KMS-11 (cell line): ENCODE results near the gene KPNA6.
"Not testable (repeated sequence)": the region's sequence is repeated elsewhere in the genome, so short reads cannot be mapped to it uniquely, and the experiment has no call there.

Experiments
- H2AFZ ChIP-seq: fragments of 200-600 bp; sonication (generic); 2 replicates; pipeline ENCODE4 v1.6.1; 2016; ENCODE audit warnings: antibody characterized with exemption, mixed run types, low read depth
- H3K27ac ChIP-seq: fragments of 200-600 bp; sonication (generic); 2 replicates; pipeline ENCODE4 v1.6.1; 2016; ENCODE audit warnings: mild to moderate bottlenecking, mixed run types
- H3K27me3 ChIP-seq: fragments of 200-600 bp; sonication (generic); 2 replicates; pipeline ENCODE4 v1.6.1; 2017; ENCODE audit warnings: mild to moderate bottlenecking, low read depth, mixed run types, moderate library complexity; ENCODE audit not compliant: insufficient read depth
- H3K36me3 ChIP-seq: fragments of 200-600 bp; sonication (generic); 2 replicates; pipeline ENCODE4 v1.6.1; 2017; ENCODE audit warnings: mild to moderate bottlenecking, mixed run types; ENCODE audit not compliant: insufficient read depth
- H3K4me1 ChIP-seq: fragments of 200-600 bp; sonication (generic); 2 replicates; pipeline ENCODE4 v1.6.1; 2016; ENCODE audit warnings: mild to moderate bottlenecking, low read depth, mixed run types; ENCODE audit not compliant: poor library complexity, severe bottlenecking
- H3K4me2 ChIP-seq: fragments of 200-600 bp; sonication (generic); 2 replicates; pipeline ENCODE4 v1.7.0; 2016; ENCODE audit warnings: mild to moderate bottlenecking, mixed run types
- H3K4me3 ChIP-seq: fragments of 200-600 bp; sonication (generic); IDR thresholded peaks from 2 replicates; pipeline ENCODE4 v1.6.1; 2017; ENCODE audit warnings: low read depth, low read length, mixed read lengths; ENCODE audit not compliant: insufficient read depth
- H3K79me2 ChIP-seq: fragments of 200-600 bp; sonication (generic); 2 replicates; pipeline ENCODE4 v1.6.1; 2016; ENCODE audit warnings: low read depth, mixed run types; ENCODE audit not compliant: insufficient read depth
- H3K9ac ChIP-seq: fragments of 200-600 bp; sonication (generic); 2 replicates; pipeline ENCODE4 v1.6.1; 2016; ENCODE audit warnings: mild to moderate bottlenecking, mixed run types
- H4K20me1 ChIP-seq: fragments of 200-600 bp; sonication (generic); 2 replicates; pipeline ENCODE4 v1.6.1; 2016; ENCODE audit warnings: mild to moderate bottlenecking, mixed run types; ENCODE audit not compliant: insufficient read depth
- TF ChIP-seq, protein P1 (sequence below): fragments of 200-600 bp; sonication (generic); conservative IDR thresholded peaks from 2 replicates; pipeline ENCODE4 v1.6.1; 2017; ENCODE audit warnings: low read depth, mild to moderate bottlenecking, antibody characterized with exemption, low read length, moderate library complexity, mixed read lengths

Gene KPNA6

DNA sequence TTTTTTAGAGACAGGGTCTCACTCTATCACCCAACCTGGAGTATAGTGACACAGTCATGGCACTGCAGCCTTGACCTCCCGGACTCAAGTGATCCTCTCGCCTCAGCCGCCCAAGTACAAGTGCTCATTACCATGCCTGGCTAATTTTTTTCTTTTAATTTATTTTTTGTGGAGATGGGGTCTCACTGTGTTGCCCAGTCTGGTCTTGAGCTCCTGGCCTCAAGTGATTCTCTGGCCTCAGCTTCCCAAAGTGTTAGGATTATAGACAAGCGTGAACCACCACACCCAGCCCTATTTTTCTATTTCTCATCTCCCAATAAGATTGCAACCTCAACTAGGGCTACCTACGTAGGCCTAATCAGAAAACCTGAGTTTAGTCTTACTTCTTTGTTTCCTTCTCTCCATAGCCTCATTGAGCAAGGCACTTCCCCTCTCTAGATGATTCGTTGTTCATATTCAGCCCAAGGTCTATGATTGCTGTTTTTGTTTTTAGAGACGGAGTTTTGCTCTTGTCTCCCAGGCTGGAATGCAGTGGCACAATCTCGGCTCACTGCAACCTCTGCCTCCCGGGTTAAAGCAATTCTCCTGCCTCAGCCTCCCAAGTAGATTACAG lies 1.1 kb upstream of the KPNA6 start:
- Histone ChIP-seq H3K4me3 (no peak overlapping the region), H2AFZ (peak overlapping the region; percentile 77; the same call in 1 of the 2 replicates), H3K27me3 (no peaks in the 10 kb centered on the region), H3K79me2 (peaks cover 40% of the 10 kb centered on the region), H3K27ac (no peak overlapping the region), H4K20me1 (peaks cover 2% of the 10 kb centered on the region; the same call in 1 of the 2 replicates), H3K36me3 (no peaks in the 10 kb centered on the region), H3K9ac (no peak overlapping the region), H3K4me1 (peaks cover 22% of the 10 kb centered on the region), H3K4me2 (no peak overlapping the region; the same call in 1 of the 2 replicates)
- TF ChIP-seq, protein P1, sequence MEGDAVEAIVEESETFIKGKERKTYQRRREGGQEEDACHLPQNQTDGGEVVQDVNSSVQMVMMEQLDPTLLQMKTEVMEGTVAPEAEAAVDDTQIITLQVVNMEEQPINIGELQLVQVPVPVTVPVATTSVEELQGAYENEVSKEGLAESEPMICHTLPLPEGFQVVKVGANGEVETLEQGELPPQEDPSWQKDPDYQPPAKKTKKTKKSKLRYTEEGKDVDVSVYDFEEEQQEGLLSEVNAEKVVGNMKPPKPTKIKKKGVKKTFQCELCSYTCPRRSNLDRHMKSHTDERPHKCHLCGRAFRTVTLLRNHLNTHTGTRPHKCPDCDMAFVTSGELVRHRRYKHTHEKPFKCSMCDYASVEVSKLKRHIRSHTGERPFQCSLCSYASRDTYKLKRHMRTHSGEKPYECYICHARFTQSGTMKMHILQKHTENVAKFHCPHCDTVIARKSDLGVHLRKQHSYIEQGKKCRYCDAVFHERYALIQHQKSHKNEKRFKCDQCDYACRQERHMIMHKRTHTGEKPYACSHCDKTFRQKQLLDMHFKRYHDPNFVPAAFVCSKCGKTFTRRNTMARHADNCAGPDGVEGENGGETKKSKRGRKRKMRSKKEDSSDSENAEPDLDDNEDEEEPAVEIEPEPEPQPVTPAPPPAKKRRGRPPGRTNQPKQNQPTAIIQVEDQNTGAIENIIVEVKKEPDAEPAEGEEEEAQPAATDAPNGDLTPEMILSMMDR, result no peak

DNA sequence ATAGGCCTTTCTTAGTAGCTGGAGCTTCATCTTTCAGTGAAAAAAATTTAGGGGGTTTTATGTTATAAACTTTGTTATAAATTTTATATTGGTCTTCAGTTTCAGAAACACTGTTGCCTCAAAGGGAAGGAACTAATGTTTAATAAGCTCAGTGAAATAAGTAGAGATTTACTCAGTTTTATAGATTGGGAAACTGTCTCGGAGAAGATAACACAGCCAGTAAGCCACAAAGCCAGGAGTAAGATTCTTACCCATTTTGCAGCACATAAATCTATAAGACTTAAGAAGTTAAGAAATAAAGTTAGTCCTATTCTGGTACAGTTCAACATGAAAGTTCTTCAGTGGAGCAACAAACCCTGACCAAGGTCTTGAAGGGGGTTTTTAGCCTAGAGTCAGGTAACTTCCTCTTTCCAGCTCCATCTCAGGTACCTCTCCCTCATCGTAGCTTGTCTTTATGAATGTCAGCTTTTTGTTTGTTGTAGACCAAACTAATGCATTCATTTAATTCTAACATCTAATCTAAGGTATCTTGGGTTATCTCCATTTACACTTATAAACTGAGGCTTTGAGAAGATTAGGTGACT lies 3.3 kb downstream of the KPNA6 start:
- TF ChIP-seq, protein P1, result no peak
- Histone ChIP-seq H3K27me3 (no peaks in the 10 kb centered on the region), H2AFZ (no peak overlapping the region), H3K4me1 (peaks cover 34% of the 10 kb centered on the region), H3K4me2 (no peak overlapping the region), H3K9ac (no peak overlapping the region), H3K27ac (no peak overlapping the region), H4K20me1 (peaks cover 4% of the 10 kb centered on the region), H3K36me3 (no peaks in the 10 kb centered on the region), H3K79me2 (peaks cover 81% of the 10 kb centered on the region), H3K4me3 (no peak overlapping the region)

DNA sequence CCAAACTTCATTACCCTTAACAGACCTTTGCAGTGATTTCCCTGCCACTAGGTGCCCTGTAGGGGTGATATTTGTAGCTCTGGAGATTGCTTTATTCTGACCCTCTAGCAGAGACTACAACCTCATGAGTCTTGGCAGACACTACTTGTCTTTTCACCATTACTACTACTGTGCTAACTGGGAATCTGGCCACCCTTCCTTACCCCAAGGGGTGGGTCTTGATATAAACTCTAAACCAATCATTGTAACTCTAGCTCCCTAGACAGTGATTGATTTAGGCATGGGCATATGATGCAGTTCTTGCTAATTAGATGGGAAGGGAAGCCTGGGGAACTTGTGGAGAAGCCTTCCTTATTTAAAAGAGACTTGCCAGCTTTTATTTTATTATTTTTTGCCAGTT lies 3.9 kb downstream of the KPNA6 start:
- H3K27me3 ChIP-seq, result no peaks in the 10 kb centered on the region
- no peak overlapping the region for H3K9ac ChIP-seq
- TF ChIP-seq, protein P1, result no peak
- H3K27ac ChIP-seq, result no peak overlapping the region
- peaks cover 4% of the 10 kb centered on the region for H4K20me1 ChIP-seq
- no peak overlapping the region for H3K4me3 ChIP-seq
- peaks cover 34% of the 10 kb centered on the region for H3K4me1 ChIP-seq
- peaks cover 87% of the 10 kb centered on the region for H3K79me2 ChIP-seq
- H3K36me3 ChIP-seq, result no peaks in the 10 kb centered on the region
- H2AFZ ChIP-seq, result no peak overlapping the region
- H3K4me2 ChIP-seq, result no peak overlapping the region

DNA sequence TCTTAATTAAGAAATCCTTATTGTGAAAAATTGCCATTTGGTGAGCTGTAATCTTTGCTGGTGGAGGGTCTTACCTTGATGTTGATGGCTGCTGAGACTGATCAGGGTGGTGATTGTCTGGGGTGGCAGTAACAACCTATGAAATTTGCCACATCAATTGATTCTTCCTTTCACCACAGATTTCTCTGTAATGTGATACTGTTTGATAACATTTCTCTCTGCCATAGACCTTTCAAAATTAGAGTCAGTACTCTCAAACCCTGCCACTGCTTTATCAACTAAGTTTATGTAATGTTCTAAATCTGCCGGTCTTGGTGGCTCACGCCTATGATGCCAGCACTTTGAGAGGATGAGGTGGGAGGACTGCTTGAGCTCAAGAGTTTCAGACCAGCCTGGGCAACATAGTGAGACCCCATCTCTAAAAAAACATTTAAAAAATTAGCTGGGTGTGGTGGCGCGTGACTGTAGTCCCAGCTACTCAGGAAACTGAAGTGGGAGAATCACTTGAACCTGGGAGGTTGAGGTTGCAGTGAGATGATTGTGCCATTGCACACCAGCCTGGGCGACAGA lies 5.0 kb downstream of the KPNA6 start:
- no peak overlapping the region for H3K4me3 ChIP-seq
- no peak overlapping the region for H3K27ac ChIP-seq
- H3K4me2 ChIP-seq, result no peak overlapping the region
- H3K79me2 ChIP-seq, result peaks cover 97% of the 10 kb centered on the region
- TF ChIP-seq, protein P1, result no peak
- H3K36me3 ChIP-seq, result no peaks in the 10 kb centered on the region
- H4K20me1 ChIP-seq, result peaks cover 4% of the 10 kb centered on the region
- peaks cover 34% of the 10 kb centered on the region for H3K4me1 ChIP-seq
- H3K27me3 ChIP-seq, result no peaks in the 10 kb centered on the region
- H2AFZ ChIP-seq, result no peak overlapping the region
- no peak overlapping the region for H3K9ac ChIP-seq

DNA sequence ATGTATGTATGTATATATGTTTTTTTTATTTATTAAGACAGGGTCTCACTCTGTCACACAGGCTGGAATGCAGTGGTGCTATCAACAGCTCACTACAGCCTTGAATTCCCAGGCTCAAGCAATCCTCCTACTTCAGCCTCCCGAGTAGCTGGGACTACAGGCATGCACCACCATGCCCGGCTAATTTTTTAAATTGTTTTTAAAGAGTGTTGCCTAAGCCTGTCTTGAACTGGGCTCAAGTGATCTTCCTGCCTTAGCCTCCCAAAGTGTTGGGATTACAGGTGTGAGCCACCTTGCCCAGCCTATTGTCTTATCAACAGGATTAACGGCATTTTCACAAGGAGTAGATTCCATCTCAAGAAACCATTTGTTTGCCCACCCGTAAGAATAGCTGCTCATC lies 5.6 kb downstream of the KPNA6 start:
- H3K36me3 ChIP-seq, H3K27me3 ChIP-seq, H3K4me3 ChIP-seq, H3K9ac ChIP-seq, H4K20me1 ChIP-seq, H3K27ac ChIP-seq, H3K4me2 ChIP-seq, H2AFZ ChIP-seq: not testable (repeated sequence)
- peaks cover 34% of the 10 kb centered on the region for H3K4me1 ChIP-seq
- H3K79me2 ChIP-seq, result peaks cover 97% of the 10 kb centered on the region
